Osteoblast (primary cell): ENCODE measurements around the gene FUBP3. TPM values are rescaled to one million over a fixed set of nuclear protein-coding genes. Genes with fewer than 3 reads are reported as not detected.

Experiments
- DNase-seq: peaks from one replicate; pipeline ENCODE4 v3.0.0; 2011; ENCODE audit warnings: low spot score, mixed read lengths; ENCODE audit not compliant: insufficient read length; ENCODE audit errors: missing footprints
- H2AFZ ChIP-seq: 2 replicates; pipeline ENCODE4 v1.6.0; 2011; ENCODE audit warnings: mild to moderate bottlenecking, low read length
- H3K27ac ChIP-seq: 2 replicates; pipeline ENCODE4 v1.5.1; 2011; ENCODE audit warnings: mild to moderate bottlenecking, low read depth, low read length, moderate library complexity
- H3K27me3 ChIP-seq: 2 replicates; pipeline ENCODE4 v1.6.0; 2012; ENCODE audit warnings: mild to moderate bottlenecking, control low read depth, inconsistent platforms, low read length, moderate library complexity; ENCODE audit not compliant: insufficient read depth
- H3K36me3 ChIP-seq: 2 replicates; pipeline ENCODE4 v1.5.1; 2011; ENCODE audit warnings: mild to moderate bottlenecking, low read length, control low read depth, moderate library complexity; ENCODE audit not compliant: insufficient read depth
- H3K4me1 ChIP-seq: 2 replicates; pipeline ENCODE4 v1.5.1; 2011; ENCODE audit warnings: mild to moderate bottlenecking, low read length, control low read depth, moderate library complexity; ENCODE audit not compliant: insufficient read depth
- H3K4me2 ChIP-seq: 2 replicates; pipeline ENCODE4 v1.6.0; 2011; ENCODE audit warnings: mild to moderate bottlenecking, low read length; ENCODE audit not compliant: insufficient read depth
- H3K4me3 ChIP-seq: fragments of 200-600 bp; sonication (generic); 3 replicates; pipeline ENCODE4 v1.5.1; 2012; ENCODE audit warnings: mild to moderate bottlenecking, low read length, inconsistent platforms; ENCODE audit not compliant: insufficient read depth
- H3K79me2 ChIP-seq: 2 replicates; pipeline ENCODE4 v1.6.0; 2012; ENCODE audit warnings: mild to moderate bottlenecking, low read length, control low read depth, inconsistent platforms; ENCODE audit not compliant: insufficient read depth
- H3K9me3 ChIP-seq: 2 replicates; pipeline ENCODE4 v1.5.1; 2011; ENCODE audit warnings: low read depth, low read length, control low read depth
- H4K20me1 ChIP-seq: 2 replicates; pipeline ENCODE4 v1.6.0; 2012; ENCODE audit warnings: mild to moderate bottlenecking, low read length, control low read depth; ENCODE audit not compliant: insufficient read depth
- total RNA-seq: library from RNA; depleted of rRNA; stranded (reverse); fragments of >200 nt; gene quantifications from 2 replicates; pipeline ENCODE4 v1.2.3, GENCODE V29; 2012
- TF ChIP-seq, protein P1 (sequence below): IDR thresholded peaks from 2 replicates; pipeline ENCODE4 v1.5.1; 2011; ENCODE audit warnings: mild to moderate bottlenecking, low read depth, low read length, moderate library complexity; ENCODE audit errors: extremely low read depth

Gene FUBP3
- total RNA-seq, 1 donor: 45.6 TPM

DNA sequence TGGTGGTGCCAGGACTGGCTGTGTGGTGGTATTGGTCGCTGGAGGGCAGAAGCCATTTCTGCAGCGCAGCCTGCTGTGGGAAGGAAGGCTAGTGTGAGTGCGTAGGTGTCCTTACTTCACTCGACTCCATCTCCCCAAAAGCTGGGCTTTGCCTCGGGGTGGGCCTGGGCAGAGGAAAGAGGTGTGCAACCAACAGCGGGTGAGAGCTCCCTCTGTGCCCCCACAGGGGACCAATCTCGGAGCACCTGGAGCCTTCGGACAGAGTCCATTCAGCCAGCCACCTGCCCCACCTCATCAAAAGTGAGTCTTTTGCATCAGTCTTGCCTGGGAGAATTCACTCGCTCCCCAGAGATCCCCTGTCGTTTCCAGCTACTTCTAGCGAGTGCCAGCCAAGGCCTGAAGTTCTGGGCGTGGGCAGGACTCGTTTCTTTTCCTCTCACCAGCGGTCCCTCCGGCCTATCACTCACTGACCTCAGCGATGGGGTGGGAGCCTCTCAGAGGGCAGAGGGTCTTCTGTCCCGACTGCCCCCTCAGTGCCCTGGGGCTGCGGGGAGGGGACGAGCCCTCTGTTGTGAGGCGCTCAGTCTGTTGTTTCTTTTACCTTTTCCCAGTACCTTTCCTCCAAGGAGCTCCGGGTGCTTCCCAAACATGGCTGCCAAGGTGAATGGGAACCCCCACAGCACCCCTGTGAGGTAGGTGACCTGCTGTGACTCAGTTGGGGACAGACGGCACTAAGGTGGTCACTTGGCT is 52.1 kb downstream of the FUBP3 start:
- Histone ChIP-seq H2AFZ (no peak overlapping the region), H3K9me3 (no peaks in the 10 kb centered on the region), H3K79me2 (no peaks in the 10 kb centered on the region), H3K27me3 (no peaks in the 10 kb centered on the region), H3K4me3 (no peak overlapping the region), H3K4me2 (no peak overlapping the region), H3K36me3 (peaks cover 73% of the 10 kb centered on the region), H3K27ac (no peak overlapping the region), H3K4me1 (no peaks in the 10 kb centered on the region), H4K20me1 (peaks cover 2% of the 10 kb centered on the region)
- TF ChIP-seq, protein P1, sequence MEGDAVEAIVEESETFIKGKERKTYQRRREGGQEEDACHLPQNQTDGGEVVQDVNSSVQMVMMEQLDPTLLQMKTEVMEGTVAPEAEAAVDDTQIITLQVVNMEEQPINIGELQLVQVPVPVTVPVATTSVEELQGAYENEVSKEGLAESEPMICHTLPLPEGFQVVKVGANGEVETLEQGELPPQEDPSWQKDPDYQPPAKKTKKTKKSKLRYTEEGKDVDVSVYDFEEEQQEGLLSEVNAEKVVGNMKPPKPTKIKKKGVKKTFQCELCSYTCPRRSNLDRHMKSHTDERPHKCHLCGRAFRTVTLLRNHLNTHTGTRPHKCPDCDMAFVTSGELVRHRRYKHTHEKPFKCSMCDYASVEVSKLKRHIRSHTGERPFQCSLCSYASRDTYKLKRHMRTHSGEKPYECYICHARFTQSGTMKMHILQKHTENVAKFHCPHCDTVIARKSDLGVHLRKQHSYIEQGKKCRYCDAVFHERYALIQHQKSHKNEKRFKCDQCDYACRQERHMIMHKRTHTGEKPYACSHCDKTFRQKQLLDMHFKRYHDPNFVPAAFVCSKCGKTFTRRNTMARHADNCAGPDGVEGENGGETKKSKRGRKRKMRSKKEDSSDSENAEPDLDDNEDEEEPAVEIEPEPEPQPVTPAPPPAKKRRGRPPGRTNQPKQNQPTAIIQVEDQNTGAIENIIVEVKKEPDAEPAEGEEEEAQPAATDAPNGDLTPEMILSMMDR: no peak
- DNase-seq: peak; percentile 74

DNA sequence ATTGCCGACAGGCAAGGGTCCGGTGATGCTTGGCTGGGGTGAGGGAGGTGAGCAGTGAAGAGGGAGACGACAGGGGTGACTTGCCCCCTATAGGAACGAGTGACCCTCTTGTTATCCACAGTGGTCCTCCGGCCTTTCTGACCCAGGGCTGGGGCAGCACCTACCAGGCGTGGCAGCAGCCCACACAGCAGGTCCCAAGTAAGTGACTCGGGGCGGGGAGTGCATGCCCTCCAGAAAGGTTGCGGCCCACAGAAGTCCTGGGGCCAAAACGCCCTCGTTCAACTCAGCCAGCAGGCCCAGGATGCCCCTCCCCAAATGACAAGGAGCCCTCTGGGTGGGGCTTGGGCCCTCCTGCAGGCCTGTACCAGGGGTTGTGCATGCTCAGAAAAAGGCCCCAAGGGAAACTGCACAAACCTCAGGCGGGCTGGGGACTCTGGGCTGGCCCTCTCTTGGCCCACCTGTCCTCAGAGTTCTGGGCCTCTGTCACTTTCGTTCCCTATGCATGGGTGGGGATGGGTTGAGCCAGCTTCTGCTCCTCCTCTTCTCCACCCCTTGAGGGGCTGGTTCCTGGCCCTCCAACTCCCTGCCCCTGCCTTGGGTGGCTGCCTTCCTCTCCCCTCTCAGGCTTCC is 52.8 kb downstream of the FUBP3 start:
- Histone ChIP-seq H4K20me1 (peaks cover 2% of the 10 kb centered on the region), H3K4me2 (no peak overlapping the region), H2AFZ (no peak overlapping the region), H3K4me3 (no peak overlapping the region), H3K27ac (no peak overlapping the region), H3K79me2 (no peaks in the 10 kb centered on the region), H3K27me3 (no peaks in the 10 kb centered on the region), H3K9me3 (no peaks in the 10 kb centered on the region), H3K36me3 (peaks cover 74% of the 10 kb centered on the region), H3K4me1 (no peaks in the 10 kb centered on the region)
- no peak for DNase-seq
- TF ChIP-seq, protein P1: no peak

DNA sequence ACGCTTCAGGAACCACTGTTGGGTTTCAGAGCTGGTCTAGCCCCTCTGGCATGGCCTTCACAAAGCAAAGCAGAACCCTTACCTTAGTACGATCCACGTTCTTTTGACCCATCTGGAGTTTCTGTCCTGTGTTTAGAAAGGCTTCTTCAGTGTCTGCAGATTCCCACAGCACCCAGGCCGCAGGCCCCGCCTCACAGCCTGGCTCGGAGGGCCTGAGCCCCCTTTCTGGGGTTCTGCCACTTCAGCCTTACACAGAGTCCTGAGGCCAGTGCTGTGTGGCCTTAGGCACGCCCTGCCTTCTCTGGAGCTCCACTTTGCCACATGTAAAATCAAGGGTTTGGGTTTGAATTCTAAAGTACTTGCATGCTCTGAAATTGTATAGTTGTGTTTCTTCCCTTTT is 53.5 kb downstream of the FUBP3 start:
- DNase-seq: no peak
- Histone ChIP-seq H3K9me3 (no peaks in the 10 kb centered on the region), H4K20me1 (peaks cover 2% of the 10 kb centered on the region), H3K27ac (no peak overlapping the region), H3K4me3 (no peak overlapping the region), H3K4me2 (no peak overlapping the region), H3K79me2 (no peaks in the 10 kb centered on the region), H3K36me3 (peaks cover 71% of the 10 kb centered on the region), H2AFZ (no peak overlapping the region), H3K4me1 (no peaks in the 10 kb centered on the region), H3K27me3 (no peaks in the 10 kb centered on the region)
- TF ChIP-seq, protein P1: no peak
